Esophagus muscularis mucosa (tissue), 4 donors: ENCODE results near the gene PERP. TPM values are rescaled to one million over a fixed set of nuclear protein-coding genes. Genes with fewer than 3 reads are reported as not detected.

Experiments
- DNase-seq: peaks from one replicate; pipeline ENCODE4 v3.0.0-alpha.2; 2017; ENCODE audit errors: extremely low spot score
- H3K27ac ChIP-seq, 4 donors: fragments of 200-600 bp; sonication (generic); replicated peaks in 1 of 4; 1 replicate in 3 of 4; 2 replicates in 1 of 4; pipeline ENCODE4 v1.5.1; 2016 to 2019; ENCODE audit warnings: mild to moderate bottlenecking in 1 of 4
- H3K27me3 ChIP-seq, 4 donors: fragments of 200-600 bp; sonication (generic); one replicate each; pipeline versions ENCODE4 v1.5.1 to v1.6.0; 2016 to 2019
- H3K36me3 ChIP-seq, 4 donors: fragments of 200-600 bp; sonication (generic); one replicate each; pipeline ENCODE4 v1.5.1; 2016 to 2019
- H3K4me1 ChIP-seq, 4 donors: fragments of 200-600 bp; sonication (generic); one replicate each; pipeline ENCODE4 v1.5.1; 2016 to 2019
- H3K4me3 ChIP-seq, 4 donors: fragments of 200-600 bp; sonication (generic); 1 replicate in 2 of 4; 2 replicates in 2 of 4; pipeline ENCODE4 v1.5.1; 2016 to 2019; ENCODE audit warnings: mild to moderate bottlenecking in 4 of 4, moderate library complexity in 1 of 4
- H3K9me3 ChIP-seq, 4 donors: fragments of 200-600 bp; sonication (generic); 1 replicate in 3 of 4; 2 replicates in 1 of 4; pipeline ENCODE4 v1.5.1; 2016 to 2019
- CTCF ChIP-seq, 3 experiments: fragments of 200-600 bp in 2 of 3; fragments of 450-650 bp in 1 of 3; sonication (generic) in 2 of 3; IDR thresholded peaks; one replicate each; pipeline ENCODE4 v1.5.1; 2017 to 2019; ENCODE audit warnings: antibody characterized with exemption in 3 of 3, mild to moderate bottlenecking in 2 of 3, moderate library complexity in 1 of 3
- EP300 ChIP-seq: sonication (generic); formaldehyde crosslinking; IDR thresholded peaks from one replicate; pipeline ENCODE4 v1.6.1; 2017; ENCODE audit warnings: antibody characterized with exemption
- POLR2A ChIP-seq: fragments of 450-650 bp; IDR thresholded peaks from one replicate; pipeline ENCODE4 v1.6.1; 2017; ENCODE audit warnings: antibody characterized with exemption, moderate library complexity, mild to moderate bottlenecking, low read depth
- POLR2AphosphoS5 ChIP-seq, 2 donors: sonication (generic); formaldehyde crosslinking; IDR thresholded peaks; one replicate each; pipeline ENCODE4 v1.6.1; 2017; ENCODE audit warnings: antibody characterized with exemption in 2 of 2
- WGBS: methylation state at CpG from one replicate; pipeline ENCODE4 v1.1.5; 2018; 5-methylcytosine and 5-hydroxymethylcytosine counted together
- intact Hi-C: fragments of 100-400 bp; cut with DNase I; formaldehyde crosslinking; loops from one replicate; pipeline ENCODE4 v1.15.1; 2023
- total RNA-seq, 4 donors: library from RNA; depleted of rRNA; stranded (reverse); fragments of >200 nt; gene quantifications; one replicate each; pipeline versions ENCODE4 v1.1.0 to v1.2.1, GENCODE V29; 2016

The PERP gene
- total RNA-seq, 4 donors from 2014 or later: 81.0 to 123 (median 83.9) TPM

- H3K27me3 ChIP-seq: peaks cover 0 to 10% (median 0%) of the 10 kb centered on the region in 4 donors
- H3K4me1 ChIP-seq: peaks cover 0 to 8% (median 6%) of the 10 kb centered on the region in 4 donors
- no peaks in the 10 kb centered on the region for H3K36me3 ChIP-seq
- DNase-seq: no peak
- H3K27ac ChIP-seq: no peak overlapping the region
- H3K9me3 ChIP-seq: no peaks in the 10 kb centered on the region
- intact Hi-C loops: no loop called here
- 60% methylated on average over 3 of the region's 3 CpGs for WGBS
- H3K4me3 ChIP-seq: no peak overlapping the region
- TF ChIP-seq POLR2AphosphoS5 (IDR thresholded peaks at IDR 0.05) (no peak), CTCF (IDR thresholded peaks at IDR 0.05) (no peak)
Measured at GRCh38 chr6:138113588-138114210, 6.5 kb upstream of the PERP start.

GRCh38 chr6:138110229-138110628, 3.0 kb upstream of the PERP start:
- Histone ChIP-seq H3K36me3 (no peaks in the 10 kb centered on the region), H3K9me3 (no peaks in the 10 kb centered on the region), H3K27me3 (peaks cover 0 to 15% (median 0%) of the 10 kb centered on the region in 4 donors), H3K4me3 (no peak overlapping the region), H3K4me1 (peaks cover 10 to 34% (median 29%) of the 10 kb centered on the region in 4 donors), H3K27ac (no peak overlapping the region)
- no peak for DNase-seq
- 81% methylated on average over 3 of the region's 3 CpGs for WGBS
- TF ChIP-seq POLR2A (no peak), EP300 (no peak), POLR2AphosphoS5 (IDR thresholded peaks at IDR 0.05) (no peak), CTCF (IDR thresholded peaks at IDR 0.05) (no peak)
- intact Hi-C loops: loop anchor here (2.0 kb wide), 1 partner anchor 109 kb away; no protein-coding TSS in a partner anchor

- Histone ChIP-seq H3K4me1 (peaks cover 10 to 41% (median 37%) of the 10 kb centered on the region in 4 donors), H3K27ac (peak overlapping the region; percentile 50 to 97 (median 90)), H3K4me3 (no peak overlapping the region), H3K36me3 (no peaks in the 10 kb centered on the region), H3K9me3 (no peaks in the 10 kb centered on the region), H3K27me3 (peaks cover 0 to 9% (median 0%) of the 10 kb centered on the region in 4 donors)
- intact Hi-C loops: loop anchor here (10.0 kb wide), 2 partner anchors 245 to 405 kb away; partner anchors contain the start of gene TNFAIP3
- WGBS: 37% methylated on average over 7 of the region's 7 CpGs
- TF ChIP-seq POLR2A (no peak), CTCF (IDR thresholded peaks at IDR 0.05) (peak; percentile 97 to 99 (median 98)), POLR2AphosphoS5 (IDR thresholded peaks at IDR 0.05) (no peak)
- no peak for DNase-seq
Measured at GRCh38 chr6:138109042-138109997, 2.1 kb upstream of the PERP start.

- no peak for DNase-seq
- no peaks in the 10 kb centered on the region for H3K9me3 ChIP-seq
- TF ChIP-seq CTCF (IDR thresholded peaks at IDR 0.05): no peak
Measured at GRCh38 chr6:138107752-138108592, 753 bp upstream of the PERP start.

More at GRCh38 chr6:138107752-138108592, 753 bp upstream of the PERP start:
- intact Hi-C loops: loop anchor here (10.0 kb wide), 2 partner anchors 243 to 403 kb away; partner anchors contain the start of gene TNFAIP3
- H3K36me3 ChIP-seq: no peaks in the 10 kb centered on the region
- peak overlapping the region; percentile 88 to 97 (median 92) for H3K27ac ChIP-seq
- H3K4me3 ChIP-seq: peak overlapping the region; percentile 73 to 95 (median 80)
- peaks cover 0 to 9% (median 0%) of the 10 kb centered on the region in 4 donors for H3K27me3 ChIP-seq
- 14% methylated on average over 24 of the region's 24 CpGs for WGBS
- peaks cover 10 to 44% (median 42%) of the 10 kb centered on the region in 4 donors for H3K4me1 ChIP-seq
